ENCODE measurements around the gene PTPN9. TPM values are rescaled to one million over a fixed set of nuclear protein-coding genes. Genes with fewer than 3 reads are reported as not detected.

Gene PTPN9
- polyA plus RNA-seq, 1 donor (not counting 4 experiments of a cell fraction or from before 2014, with no cell fraction given) = 34.7 TPM

DNA sequence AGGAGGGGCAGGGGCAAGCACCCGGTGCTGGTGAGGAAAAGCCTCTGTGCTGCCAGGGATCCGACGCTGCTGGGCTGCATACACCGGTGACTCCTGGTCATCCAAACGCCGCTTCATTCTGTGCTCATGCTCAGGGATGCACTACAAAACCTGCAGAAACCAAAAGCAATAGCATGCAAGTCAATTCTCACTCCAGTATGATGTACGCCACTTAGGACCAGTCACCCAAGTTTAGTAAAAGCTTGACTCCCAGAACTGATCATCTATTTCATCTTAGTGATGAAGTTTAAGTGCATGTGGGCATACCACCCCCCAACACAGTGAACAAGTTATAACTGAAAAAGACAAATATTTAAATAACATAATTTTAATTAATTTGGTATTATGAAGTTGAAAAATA is 148.9 kb downstream of the PTPN9 start:
- DNase-seq (ENCODE audit: low read depth, low spot score) = no peak
- H3K9me3 ChIP-seq (ENCODE audit: control insufficient read depth, low read depth, low read length) = no peaks in the 10 kb centered on the region
- H3K27me3 ChIP-seq (ENCODE audit: control insufficient read depth, extremely low read depth, insufficient read depth, low read length) = no peaks in the 10 kb centered on the region
- TF ChIP-seq EZH2 (IDR thresholded peaks at IDR 0.05; ENCODE audit: low read length) = no peak
- TF ChIP-seq, protein P1, sequence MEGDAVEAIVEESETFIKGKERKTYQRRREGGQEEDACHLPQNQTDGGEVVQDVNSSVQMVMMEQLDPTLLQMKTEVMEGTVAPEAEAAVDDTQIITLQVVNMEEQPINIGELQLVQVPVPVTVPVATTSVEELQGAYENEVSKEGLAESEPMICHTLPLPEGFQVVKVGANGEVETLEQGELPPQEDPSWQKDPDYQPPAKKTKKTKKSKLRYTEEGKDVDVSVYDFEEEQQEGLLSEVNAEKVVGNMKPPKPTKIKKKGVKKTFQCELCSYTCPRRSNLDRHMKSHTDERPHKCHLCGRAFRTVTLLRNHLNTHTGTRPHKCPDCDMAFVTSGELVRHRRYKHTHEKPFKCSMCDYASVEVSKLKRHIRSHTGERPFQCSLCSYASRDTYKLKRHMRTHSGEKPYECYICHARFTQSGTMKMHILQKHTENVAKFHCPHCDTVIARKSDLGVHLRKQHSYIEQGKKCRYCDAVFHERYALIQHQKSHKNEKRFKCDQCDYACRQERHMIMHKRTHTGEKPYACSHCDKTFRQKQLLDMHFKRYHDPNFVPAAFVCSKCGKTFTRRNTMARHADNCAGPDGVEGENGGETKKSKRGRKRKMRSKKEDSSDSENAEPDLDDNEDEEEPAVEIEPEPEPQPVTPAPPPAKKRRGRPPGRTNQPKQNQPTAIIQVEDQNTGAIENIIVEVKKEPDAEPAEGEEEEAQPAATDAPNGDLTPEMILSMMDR (optimal IDR thresholded peaks at IDR 0.05 in 1 of 3, IDR thresholded peaks at IDR 0.05 in 1 of 3, conservative IDR thresholded peaks at IDR 0.05 in 1 of 3; ENCODE audit: extremely low read depth in 1 of 3, insufficient read depth in 2 of 3, low read length in 3 of 3) = no peak
- no peak overlapping the region for H3K4me3 ChIP-seq (ENCODE audit: control insufficient read depth in 2 of 3, extremely low read depth in 1 of 3, insufficient read depth in 2 of 3, low read depth in 1 of 3, low read length in 3 of 3)
- H3K79me2 ChIP-seq (ENCODE audit: control insufficient read depth, insufficient read depth, low read length) = peaks cover 55% of the 10 kb centered on the region
- no peak overlapping the region for H2AFZ ChIP-seq (ENCODE audit: control insufficient read depth, low read length)
- no peak overlapping the region for H3K4me2 ChIP-seq (ENCODE audit: control insufficient read depth, extremely low read depth, insufficient read depth, low read depth, low read length)
- peaks cover 14 to 15% of the 10 kb centered on the region in 2 experiments for H3K36me3 ChIP-seq (ENCODE audit: control insufficient read depth in 2 of 2, extremely low read depth in 1 of 2, insufficient read depth in 2 of 2, low read length in 2 of 2)
- no peaks in the 10 kb centered on the region for H3K4me1 ChIP-seq (ENCODE audit: control insufficient read depth, extremely low read depth, insufficient read depth, low read length)
- no peak for FAIRE-seq
- no peak overlapping the region for H3K9ac ChIP-seq (ENCODE audit: control insufficient read depth, extremely low read depth, insufficient read depth, low read length)
- no peak overlapping the region for H3K27ac ChIP-seq (ENCODE audit: control insufficient read depth, insufficient read depth, low read length)
- dilution Hi-C loops (cut with MboI; ENCODE audit: extremely low pct_ligation_motif_present, low sequenced_read_pairs) = no loop called here
- H3K9me1 ChIP-seq (ENCODE audit: control insufficient read depth, extremely low read depth, insufficient read depth, low read length) = no peaks in the 10 kb centered on the region
- peaks cover 3% of the 10 kb centered on the region for H4K20me1 ChIP-seq (ENCODE audit: control insufficient read depth, extremely low read depth, insufficient read depth, low read length)

DNA sequence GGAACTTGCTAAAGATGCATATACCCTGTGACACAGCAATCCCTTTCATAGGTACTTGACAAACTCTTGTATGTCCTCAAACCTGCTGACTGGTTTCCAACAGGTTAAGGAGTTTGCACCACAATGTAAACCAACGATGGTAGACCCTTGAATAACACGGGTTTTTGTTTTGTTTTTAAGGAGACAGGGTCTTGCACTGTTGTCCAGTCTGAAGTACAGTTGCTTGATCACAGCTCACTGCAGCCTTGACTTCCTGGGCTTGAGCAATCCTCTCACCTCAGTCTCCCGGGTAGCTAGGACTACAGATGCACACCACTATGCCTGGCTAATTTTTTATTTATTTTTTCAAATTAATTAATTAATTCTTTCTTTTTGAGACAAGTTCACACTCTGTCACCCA is 151.0 kb downstream of the PTPN9 start:
- Histone ChIP-seq H3K27me3 (ENCODE audit: control insufficient read depth, extremely low read depth, insufficient read depth, low read length) (no peaks in the 10 kb centered on the region), H3K4me3 (ENCODE audit: control insufficient read depth in 2 of 3, extremely low read depth in 1 of 3, insufficient read depth in 2 of 3, low read depth in 1 of 3, low read length in 3 of 3) (no peak overlapping the region), H3K79me2 (ENCODE audit: control insufficient read depth, insufficient read depth, low read length) (peaks cover 36% of the 10 kb centered on the region), H3K9me3 (ENCODE audit: control insufficient read depth, low read depth, low read length) (no peaks in the 10 kb centered on the region), H3K4me2 (ENCODE audit: control insufficient read depth, extremely low read depth, insufficient read depth, low read depth, low read length) (no peak overlapping the region), H3K27ac (ENCODE audit: control insufficient read depth, insufficient read depth, low read length) (no peak overlapping the region), H2AFZ (ENCODE audit: control insufficient read depth, low read length) (no peak overlapping the region), H3K4me1 (ENCODE audit: control insufficient read depth, extremely low read depth, insufficient read depth, low read length) (no peaks in the 10 kb centered on the region), H4K20me1 (ENCODE audit: control insufficient read depth, extremely low read depth, insufficient read depth, low read length) (no peaks in the 10 kb centered on the region), H3K9ac (ENCODE audit: control insufficient read depth, extremely low read depth, insufficient read depth, low read length) (no peak overlapping the region), H3K36me3 (ENCODE audit: control insufficient read depth in 2 of 2, extremely low read depth in 1 of 2, insufficient read depth in 2 of 2, low read length in 2 of 2) (peaks cover 13 to 15% of the 10 kb centered on the region in 2 experiments), H3K9me1 (ENCODE audit: control insufficient read depth, extremely low read depth, insufficient read depth, low read length) (no peaks in the 10 kb centered on the region)
- FAIRE-seq = no peak
- DNase-seq (ENCODE audit: low read depth, low spot score) = no peak
- no peak for TF ChIP-seq EZH2 (IDR thresholded peaks at IDR 0.05; ENCODE audit: low read length)
- TF ChIP-seq, protein P1 (optimal IDR thresholded peaks at IDR 0.05 in 1 of 3, IDR thresholded peaks at IDR 0.05 in 1 of 3, conservative IDR thresholded peaks at IDR 0.05 in 1 of 3; ENCODE audit: extremely low read depth in 1 of 3, insufficient read depth in 2 of 3, low read length in 3 of 3) = no peak
- dilution Hi-C loops (cut with MboI; ENCODE audit: extremely low pct_ligation_motif_present, low sequenced_read_pairs) = no loop called here

Data from keratinocyte (primary cell).